Measurements from ENCODE around the gene DOCK8.
"Not testable (repeated sequence)": the region's sequence is repeated elsewhere in the genome, so short reads cannot be mapped to it uniquely, and the experiment has no call there.

DOCK8 gene

GRCh38 chr9:217950-218349 is 3.3 kb downstream of the DOCK8 start:
- TF ChIP-seq HDGF (IDR thresholded peaks at IDR 0.05; ENCODE audit: borderline replicate concordance): no peak
- TF ChIP-seq SP1 (IDR thresholded peaks at IDR 0.05): no peak
- no peak for TF ChIP-seq FOXK2 (IDR thresholded peaks at IDR 0.05)
- TF ChIP-seq NFRKB (IDR thresholded peaks at IDR 0.05): no peak
- TF ChIP-seq CTBP1 (IDR thresholded peaks at IDR 0.05; ENCODE audit: borderline replicate concordance): no peak
- no peak for TF ChIP-seq SUZ12 (IDR thresholded peaks at IDR 0.05)
- TF ChIP-seq L3MBTL2 (conservative IDR thresholded peaks at IDR 0.05): no peak
- TF ChIP-seq FOXM1 (IDR thresholded peaks at IDR 0.05; ENCODE audit: borderline replicate concordance): no peak
- TF ChIP-seq FOXA1 (IDR thresholded peaks at IDR 0.05): no peak
- no peak for TF ChIP-seq TARDBP (IDR thresholded peaks at IDR 0.05)
- TF ChIP-seq PKNOX1 (IDR thresholded peaks at IDR 0.05): no peak
- no peak for TF ChIP-seq LEF1 (IDR thresholded peaks at IDR 0.05; ENCODE audit: borderline replicate concordance)
- TF ChIP-seq ZNF384 (IDR thresholded peaks at IDR 0.05): no peak
- no peak for TF ChIP-seq ELF4 (IDR thresholded peaks at IDR 0.05)
- TF ChIP-seq ARNT (IDR thresholded peaks at IDR 0.05): no peak
- TF ChIP-seq BHLHE40 (IDR thresholded peaks at IDR 0.05; ENCODE audit: borderline replicate concordance): no peak
- CTCF ChIA-PET: no interaction called here
- POLR2A ChIA-PET: no interaction called here
- DNase-seq (ENCODE audit: extremely low spot score): no peak

- DNase-seq (ENCODE audit: extremely low spot score); CTCF ChIA-PET; POLR2A ChIA-PET: not testable (repeated sequence)
Measured at GRCh38 chr9:219036-219435, 4.4 kb downstream of the DOCK8 start.

GRCh38 chr9:219670-220365 is 5.2 kb downstream of the DOCK8 start:
- ChIA-PET CTCF (no interaction called here), POLR2A (no interaction called here)
- no peak for DNase-seq (ENCODE audit: extremely low spot score)
- TF ChIP-seq ARNT (IDR thresholded peaks at IDR 0.05) (no peak), NFRKB (IDR thresholded peaks at IDR 0.05) (no peak), HDGF (IDR thresholded peaks at IDR 0.05; ENCODE audit: borderline replicate concordance) (no peak), BHLHE40 (IDR thresholded peaks at IDR 0.05; ENCODE audit: borderline replicate concordance) (no peak), FOXA1 (IDR thresholded peaks at IDR 0.05) (no peak), SP1 (IDR thresholded peaks at IDR 0.05) (no peak)

- POLR2A ChIA-PET: no interaction called here
- CTCF ChIA-PET: no interaction called here
- no peak for TF ChIP-seq TARDBP (IDR thresholded peaks at IDR 0.05)
- DNase-seq (ENCODE audit: extremely low spot score): no peak
Measured at GRCh38 chr9:221989-222776, 7.5 kb downstream of the DOCK8 start.

- DNase-seq (ENCODE audit: extremely low spot score): no peak
- no peak for TF ChIP-seq SP1 (IDR thresholded peaks at IDR 0.05)
- TF ChIP-seq LEF1 (IDR thresholded peaks at IDR 0.05; ENCODE audit: borderline replicate concordance): no peak
- TF ChIP-seq FOXA1 (IDR thresholded peaks at IDR 0.05): no peak
- no peak for TF ChIP-seq ZNF384 (IDR thresholded peaks at IDR 0.05)
- no peak for TF ChIP-seq L3MBTL2 (conservative IDR thresholded peaks at IDR 0.05)
- no peak for TF ChIP-seq ELF4 (IDR thresholded peaks at IDR 0.05)
- TF ChIP-seq FOXK2 (IDR thresholded peaks at IDR 0.05): no peak
- no peak for TF ChIP-seq ARNT (IDR thresholded peaks at IDR 0.05)
- no peak for TF ChIP-seq FOXM1 (IDR thresholded peaks at IDR 0.05; ENCODE audit: borderline replicate concordance)
- no peak for TF ChIP-seq HDGF (IDR thresholded peaks at IDR 0.05; ENCODE audit: borderline replicate concordance)
- TF ChIP-seq TARDBP (IDR thresholded peaks at IDR 0.05): no peak
- TF ChIP-seq CTBP1 (IDR thresholded peaks at IDR 0.05; ENCODE audit: borderline replicate concordance): no peak
- no peak for TF ChIP-seq NFRKB (IDR thresholded peaks at IDR 0.05)
- TF ChIP-seq PKNOX1 (IDR thresholded peaks at IDR 0.05): no peak
- TF ChIP-seq SUZ12 (IDR thresholded peaks at IDR 0.05): no peak
- TF ChIP-seq BHLHE40 (IDR thresholded peaks at IDR 0.05; ENCODE audit: borderline replicate concordance): no peak
- ChIA-PET CTCF (no interaction called here), POLR2A (interaction anchor here (1.7 kb wide), 1 partner anchor 9 kb away, joined by 6 read pairs; the partner anchor contains the start of gene DOCK8)
Measured at GRCh38 chr9:223152-223551, 8.5 kb downstream of the DOCK8 start.

GRCh38 chr9:224026-224425 is 9.4 kb downstream of the DOCK8 start:
- ChIA-PET CTCF (no interaction called here), POLR2A (interaction anchor here (1.7 kb wide), 1 partner anchor 9 kb away, joined by 6 read pairs; the partner anchor contains the start of gene DOCK8)
- TF ChIP-seq CTBP1 (IDR thresholded peaks at IDR 0.05; ENCODE audit: borderline replicate concordance) (no peak), NFRKB (IDR thresholded peaks at IDR 0.05) (no peak), FOXA1 (IDR thresholded peaks at IDR 0.05) (no peak), FOXK2 (IDR thresholded peaks at IDR 0.05) (no peak), SUZ12 (IDR thresholded peaks at IDR 0.05) (no peak), BHLHE40 (IDR thresholded peaks at IDR 0.05; ENCODE audit: borderline replicate concordance) (no peak), HDGF (IDR thresholded peaks at IDR 0.05; ENCODE audit: borderline replicate concordance) (no peak), TARDBP (IDR thresholded peaks at IDR 0.05) (no peak), SP1 (IDR thresholded peaks at IDR 0.05) (no peak), FOXM1 (IDR thresholded peaks at IDR 0.05; ENCODE audit: borderline replicate concordance) (no peak), ELF4 (IDR thresholded peaks at IDR 0.05) (no peak), LEF1 (IDR thresholded peaks at IDR 0.05; ENCODE audit: borderline replicate concordance) (no peak)
- no peak for DNase-seq (ENCODE audit: extremely low spot score)
